ENCODE results near the gene ARSB. TPM values are rescaled to one million over a fixed set of nuclear protein-coding genes. Genes with fewer than 3 reads are reported as not detected.

ARSB gene
- total and polyA plus RNA-seq, 9 of the 15 experiments (the other 6 are each of a cell fraction or from before 2014, with no cell fraction given): 0.52 to 4.6 (median 2.4) TPM

DNA sequence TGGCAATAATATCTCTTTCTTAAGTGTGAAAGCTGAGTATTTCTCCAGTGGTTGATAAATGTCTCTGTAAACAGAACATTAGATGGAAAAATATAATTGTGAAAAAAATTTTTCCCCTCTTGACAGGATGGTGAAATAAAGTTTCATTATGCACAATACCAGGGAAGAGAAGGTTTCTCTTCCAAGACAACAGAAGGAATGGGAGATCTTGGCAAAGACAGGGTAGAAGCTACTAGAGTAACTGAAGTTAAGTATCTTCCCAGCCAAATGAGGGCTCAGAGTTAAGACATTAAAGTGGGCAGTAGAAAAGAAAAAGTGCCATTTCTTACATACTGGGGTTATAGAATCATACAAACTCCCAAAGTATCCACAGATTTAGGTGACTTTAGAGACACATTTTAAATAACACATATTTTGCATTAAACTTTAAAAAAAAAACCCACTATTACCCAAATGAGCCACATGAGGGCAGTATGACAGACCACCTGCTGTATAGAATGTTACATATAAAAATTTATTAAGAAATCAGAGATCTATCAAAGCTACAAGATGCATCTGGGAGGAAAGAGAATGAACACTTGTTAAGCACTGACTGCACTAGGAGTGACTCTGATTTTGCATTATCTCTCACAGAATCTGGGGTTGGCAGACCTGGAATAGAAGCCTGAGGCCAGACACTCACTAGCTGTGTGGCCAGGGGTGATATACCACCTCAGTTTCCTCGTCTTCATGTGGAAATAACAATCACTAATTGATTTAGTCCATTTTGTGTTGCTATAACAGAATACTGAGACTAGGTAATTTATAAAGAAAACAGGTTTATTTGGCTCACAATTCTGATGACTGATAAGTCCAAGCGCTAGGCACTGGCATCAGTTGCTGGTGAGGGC is 98.5 kb downstream of the ARSB start (continued):
- no peak for TF ChIP-seq TAF15 (IDR thresholded peaks at IDR 0.05; ENCODE audit: low read depth, low read length)
- no peak for TF ChIP-seq NFATC3 (IDR thresholded peaks at IDR 0.05)
- no peak for TF ChIP-seq FOXA3 (CRISPR knock-in tag; conservative IDR thresholded peaks at IDR 0.05 in 1 of 2, IDR thresholded peaks at IDR 0.05 in 1 of 2)
- TF ChIP-seq, protein P1, sequence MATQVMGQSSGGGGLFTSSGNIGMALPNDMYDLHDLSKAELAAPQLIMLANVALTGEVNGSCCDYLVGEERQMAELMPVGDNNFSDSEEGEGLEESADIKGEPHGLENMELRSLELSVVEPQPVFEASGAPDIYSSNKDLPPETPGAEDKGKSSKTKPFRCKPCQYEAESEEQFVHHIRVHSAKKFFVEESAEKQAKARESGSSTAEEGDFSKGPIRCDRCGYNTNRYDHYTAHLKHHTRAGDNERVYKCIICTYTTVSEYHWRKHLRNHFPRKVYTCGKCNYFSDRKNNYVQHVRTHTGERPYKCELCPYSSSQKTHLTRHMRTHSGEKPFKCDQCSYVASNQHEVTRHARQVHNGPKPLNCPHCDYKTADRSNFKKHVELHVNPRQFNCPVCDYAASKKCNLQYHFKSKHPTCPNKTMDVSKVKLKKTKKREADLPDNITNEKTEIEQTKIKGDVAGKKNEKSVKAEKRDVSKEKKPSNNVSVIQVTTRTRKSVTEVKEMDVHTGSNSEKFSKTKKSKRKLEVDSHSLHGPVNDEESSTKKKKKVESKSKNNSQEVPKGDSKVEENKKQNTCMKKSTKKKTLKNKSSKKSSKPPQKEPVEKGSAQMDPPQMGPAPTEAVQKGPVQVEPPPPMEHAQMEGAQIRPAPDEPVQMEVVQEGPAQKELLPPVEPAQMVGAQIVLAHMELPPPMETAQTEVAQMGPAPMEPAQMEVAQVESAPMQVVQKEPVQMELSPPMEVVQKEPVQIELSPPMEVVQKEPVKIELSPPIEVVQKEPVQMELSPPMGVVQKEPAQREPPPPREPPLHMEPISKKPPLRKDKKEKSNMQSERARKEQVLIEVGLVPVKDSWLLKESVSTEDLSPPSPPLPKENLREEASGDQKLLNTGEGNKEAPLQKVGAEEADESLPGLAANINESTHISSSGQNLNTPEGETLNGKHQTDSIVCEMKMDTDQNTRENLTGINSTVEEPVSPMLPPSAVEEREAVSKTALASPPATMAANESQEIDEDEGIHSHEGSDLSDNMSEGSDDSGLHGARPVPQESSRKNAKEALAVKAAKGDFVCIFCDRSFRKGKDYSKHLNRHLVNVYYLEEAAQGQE (IDR thresholded peaks at IDR 0.05; ENCODE audit: borderline replicate concordance): peak; percentile 21; the same call in 1 of the 2 replicates
- TF ChIP-seq, protein P1 (CRISPR knock-in tag; IDR thresholded peaks at IDR 0.05; ENCODE audit: low read depth): no peak
- TF ChIP-seq, protein P2, sequence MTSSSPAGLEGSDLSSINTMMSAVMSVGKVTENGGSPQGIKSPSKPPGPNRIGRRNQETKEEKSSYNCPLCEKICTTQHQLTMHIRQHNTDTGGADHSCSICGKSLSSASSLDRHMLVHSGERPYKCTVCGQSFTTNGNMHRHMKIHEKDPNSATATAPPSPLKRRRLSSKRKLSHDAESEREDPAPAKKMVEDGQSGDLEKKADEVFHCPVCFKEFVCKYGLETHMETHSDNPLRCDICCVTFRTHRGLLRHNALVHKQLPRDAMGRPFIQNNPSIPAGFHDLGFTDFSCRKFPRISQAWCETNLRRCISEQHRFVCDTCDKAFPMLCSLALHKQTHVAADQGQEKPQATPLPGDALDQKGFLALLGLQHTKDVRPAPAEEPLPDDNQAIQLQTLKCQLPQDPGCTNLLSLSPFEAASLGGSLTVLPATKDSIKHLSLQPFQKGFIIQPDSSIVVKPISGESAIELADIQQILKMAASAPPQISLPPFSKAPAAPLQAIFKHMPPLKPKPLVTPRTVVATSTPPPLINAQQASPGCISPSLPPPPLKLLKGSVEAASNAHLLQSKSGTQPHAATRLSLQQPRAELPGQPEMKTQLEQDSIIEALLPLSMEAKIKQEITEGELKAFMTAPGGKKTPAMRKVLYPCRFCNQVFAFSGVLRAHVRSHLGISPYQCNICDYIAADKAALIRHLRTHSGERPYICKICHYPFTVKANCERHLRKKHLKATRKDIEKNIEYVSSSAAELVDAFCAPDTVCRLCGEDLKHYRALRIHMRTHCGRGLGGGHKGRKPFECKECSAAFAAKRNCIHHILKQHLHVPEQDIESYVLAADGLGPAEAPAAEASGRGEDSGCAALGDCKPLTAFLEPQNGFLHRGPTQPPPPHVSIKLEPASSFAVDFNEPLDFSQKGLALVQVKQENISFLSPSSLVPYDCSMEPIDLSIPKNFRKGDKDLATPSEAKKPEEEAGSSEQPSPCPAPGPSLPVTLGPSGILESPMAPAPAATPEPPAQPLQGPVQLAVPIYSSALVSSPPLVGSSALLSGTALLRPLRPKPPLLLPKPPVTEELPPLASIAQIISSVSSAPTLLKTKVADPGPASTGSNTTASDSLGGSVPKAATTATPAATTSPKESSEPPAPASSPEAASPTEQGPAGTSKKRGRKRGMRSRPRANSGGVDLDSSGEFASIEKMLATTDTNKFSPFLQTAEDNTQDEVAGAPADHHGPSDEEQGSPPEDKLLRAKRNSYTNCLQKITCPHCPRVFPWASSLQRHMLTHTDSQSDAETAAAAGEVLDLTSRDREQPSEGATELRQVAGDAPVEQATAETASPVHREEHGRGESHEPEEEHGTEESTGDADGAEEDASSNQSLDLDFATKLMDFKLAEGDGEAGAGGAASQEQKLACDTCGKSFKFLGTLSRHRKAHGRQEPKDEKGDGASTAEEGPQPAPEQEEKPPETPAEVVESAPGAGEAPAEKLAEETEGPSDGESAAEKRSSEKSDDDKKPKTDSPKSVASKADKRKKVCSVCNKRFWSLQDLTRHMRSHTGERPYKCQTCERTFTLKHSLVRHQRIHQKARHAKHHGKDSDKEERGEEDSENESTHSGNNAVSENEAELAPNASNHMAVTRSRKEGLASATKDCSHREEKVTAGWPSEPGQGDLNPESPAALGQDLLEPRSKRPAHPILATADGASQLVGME (CRISPR knock-in tag; IDR thresholded peaks at IDR 0.05): no peak
- TF ChIP-seq, protein P3, sequence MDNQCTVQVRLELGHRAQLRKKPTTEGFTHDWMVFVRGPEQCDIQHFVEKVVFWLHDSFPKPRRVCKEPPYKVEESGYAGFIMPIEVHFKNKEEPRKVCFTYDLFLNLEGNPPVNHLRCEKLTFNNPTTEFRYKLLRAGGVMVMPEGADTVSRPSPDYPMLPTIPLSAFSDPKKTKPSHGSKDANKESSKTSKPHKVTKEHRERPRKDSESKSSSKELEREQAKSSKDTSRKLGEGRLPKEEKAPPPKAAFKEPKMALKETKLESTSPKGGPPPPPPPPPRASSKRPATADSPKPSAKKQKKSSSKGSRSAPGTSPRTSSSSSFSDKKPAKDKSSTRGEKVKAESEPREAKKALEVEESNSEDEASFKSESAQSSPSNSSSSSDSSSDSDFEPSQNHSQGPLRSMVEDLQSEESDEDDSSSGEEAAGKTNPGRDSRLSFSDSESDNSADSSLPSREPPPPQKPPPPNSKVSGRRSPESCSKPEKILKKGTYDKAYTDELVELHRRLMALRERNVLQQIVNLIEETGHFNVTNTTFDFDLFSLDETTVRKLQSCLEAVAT (IDR thresholded peaks at IDR 0.05): no peak
- TF ChIP-seq, protein P4, sequence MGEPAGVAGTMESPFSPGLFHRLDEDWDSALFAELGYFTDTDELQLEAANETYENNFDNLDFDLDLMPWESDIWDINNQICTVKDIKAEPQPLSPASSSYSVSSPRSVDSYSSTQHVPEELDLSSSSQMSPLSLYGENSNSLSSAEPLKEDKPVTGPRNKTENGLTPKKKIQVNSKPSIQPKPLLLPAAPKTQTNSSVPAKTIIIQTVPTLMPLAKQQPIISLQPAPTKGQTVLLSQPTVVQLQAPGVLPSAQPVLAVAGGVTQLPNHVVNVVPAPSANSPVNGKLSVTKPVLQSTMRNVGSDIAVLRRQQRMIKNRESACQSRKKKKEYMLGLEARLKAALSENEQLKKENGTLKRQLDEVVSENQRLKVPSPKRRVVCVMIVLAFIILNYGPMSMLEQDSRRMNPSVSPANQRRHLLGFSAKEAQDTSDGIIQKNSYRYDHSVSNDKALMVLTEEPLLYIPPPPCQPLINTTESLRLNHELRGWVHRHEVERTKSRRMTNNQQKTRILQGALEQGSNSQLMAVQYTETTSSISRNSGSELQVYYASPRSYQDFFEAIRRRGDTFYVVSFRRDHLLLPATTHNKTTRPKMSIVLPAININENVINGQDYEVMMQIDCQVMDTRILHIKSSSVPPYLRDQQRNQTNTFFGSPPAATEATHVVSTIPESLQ (CRISPR knock-in tag; IDR thresholded peaks at IDR 0.05): no peak

All from K562 (cell line).